Eye (tissue), 1 donor: ENCODE measurements around the gene CHRDL2.
"Not testable (repeated sequence)": the region's sequence is repeated elsewhere in the genome, so short reads cannot be mapped to it uniquely, and the experiment has no call there.

Experiments
- DNase-seq: peaks from one replicate; pipeline ENCODE4 v3.0.0-alpha.2; 2015

CHRDL2 gene, protein sequence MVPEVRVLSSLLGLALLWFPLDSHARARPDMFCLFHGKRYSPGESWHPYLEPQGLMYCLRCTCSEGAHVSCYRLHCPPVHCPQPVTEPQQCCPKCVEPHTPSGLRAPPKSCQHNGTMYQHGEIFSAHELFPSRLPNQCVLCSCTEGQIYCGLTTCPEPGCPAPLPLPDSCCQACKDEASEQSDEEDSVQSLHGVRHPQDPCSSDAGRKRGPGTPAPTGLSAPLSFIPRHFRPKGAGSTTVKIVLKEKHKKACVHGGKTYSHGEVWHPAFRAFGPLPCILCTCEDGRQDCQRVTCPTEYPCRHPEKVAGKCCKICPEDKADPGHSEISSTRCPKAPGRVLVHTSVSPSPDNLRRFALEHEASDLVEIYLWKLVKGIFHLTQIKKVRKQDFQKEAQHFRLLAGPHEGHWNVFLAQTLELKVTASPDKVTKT

DNA sequence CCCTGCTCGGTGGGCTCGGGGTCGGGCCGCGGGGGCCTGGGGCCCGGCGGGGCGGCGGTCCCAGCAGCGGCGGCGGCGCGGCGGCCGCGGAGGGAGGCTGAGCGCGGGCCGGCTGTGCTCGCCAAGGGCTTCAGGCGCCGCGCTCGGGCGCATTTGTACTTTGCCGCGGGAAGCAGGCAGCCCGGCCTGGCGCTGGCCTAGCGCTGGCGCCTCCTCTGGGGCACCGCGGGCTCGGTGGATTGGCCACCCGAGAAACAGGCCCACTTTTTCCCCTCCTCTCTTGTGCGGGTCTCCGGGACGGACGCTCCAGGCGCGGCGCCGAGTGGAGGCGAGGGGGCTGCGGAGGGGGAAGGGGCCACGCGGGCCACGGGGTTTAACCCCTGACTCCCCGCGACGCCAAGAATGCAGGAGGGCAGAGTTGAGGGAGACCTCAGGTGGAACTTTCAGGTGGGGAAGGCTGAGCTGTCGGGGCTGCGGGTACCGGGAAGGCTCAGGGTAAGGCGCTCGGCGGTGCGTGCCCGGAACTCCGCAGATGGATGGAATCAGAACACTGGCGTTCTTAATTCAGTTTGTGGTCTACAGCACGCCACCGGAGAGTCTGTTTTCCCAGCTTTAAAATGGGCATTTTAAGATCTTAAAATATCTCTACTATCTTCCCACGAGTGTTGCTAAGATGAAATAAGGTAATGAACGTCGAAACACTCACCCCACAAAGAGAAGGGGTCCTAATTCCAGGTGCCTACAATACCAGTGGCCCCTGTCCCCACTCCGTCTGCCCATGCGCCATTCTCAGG, at the start of gene CHRDL2:
TSS of gene CHRDL2 (minus strand) at position 126 of the 794 bp plus-strand sequence. CDS start 538 bp downstream, outside the sequence.
- peak; percentile 65 for DNase-seq

DNA sequence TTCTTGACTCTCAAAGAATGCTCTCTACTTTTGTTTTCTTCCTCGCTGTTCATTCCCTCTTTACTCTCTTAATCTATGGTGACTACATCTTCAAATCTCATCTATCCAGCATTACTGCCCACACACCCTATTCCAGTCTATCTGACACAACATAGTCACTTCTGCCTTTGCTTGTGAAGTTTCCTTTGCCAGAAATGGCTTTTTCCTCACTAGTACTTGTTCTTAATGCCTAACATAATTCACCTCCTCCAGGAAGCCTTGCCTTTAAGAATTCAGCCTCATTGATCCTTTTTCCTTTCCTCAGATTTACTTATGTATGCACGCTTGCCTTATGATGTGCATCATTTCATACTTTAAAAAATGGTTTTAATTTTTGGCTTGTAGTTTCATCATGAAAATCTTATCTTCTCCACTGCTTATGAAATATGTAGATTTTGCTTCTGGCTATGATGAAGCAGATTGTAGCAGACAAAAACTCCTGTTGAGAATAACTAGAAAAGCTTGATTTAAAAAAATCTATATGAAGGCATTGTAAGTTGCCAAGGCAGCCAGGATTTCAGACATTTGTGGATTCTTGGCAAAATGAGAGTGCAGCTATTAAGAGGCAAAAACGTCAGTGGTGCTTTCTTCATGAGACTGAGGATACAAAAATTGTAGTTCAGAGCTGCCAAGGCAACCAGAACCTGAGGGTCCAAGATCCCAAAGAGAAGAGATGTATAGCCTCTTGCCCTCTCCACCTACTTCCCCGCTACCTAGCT, 49.2 kb upstream of the CHRDL2 start:
- no peak for DNase-seq

DNA sequence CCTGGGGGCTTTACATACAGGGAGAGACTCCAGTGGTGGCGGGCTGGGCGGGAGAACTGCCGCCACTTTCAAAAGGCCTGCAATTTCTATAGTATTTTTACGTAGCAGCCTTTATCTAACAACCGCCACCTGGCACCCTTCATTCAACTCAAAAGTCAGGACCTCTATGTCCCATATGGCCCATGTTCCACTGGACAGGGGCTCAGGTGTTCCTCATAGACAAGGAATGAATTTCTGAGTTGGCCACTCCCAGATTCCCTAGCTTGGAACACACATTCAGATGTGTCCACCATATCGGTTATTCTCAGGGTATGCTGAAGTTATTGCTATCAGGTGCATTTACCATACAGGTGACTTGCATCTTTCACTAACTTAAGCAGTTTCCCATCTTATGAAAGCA, 47.4 kb upstream of the CHRDL2 start:
- no peak for DNase-seq

DNA sequence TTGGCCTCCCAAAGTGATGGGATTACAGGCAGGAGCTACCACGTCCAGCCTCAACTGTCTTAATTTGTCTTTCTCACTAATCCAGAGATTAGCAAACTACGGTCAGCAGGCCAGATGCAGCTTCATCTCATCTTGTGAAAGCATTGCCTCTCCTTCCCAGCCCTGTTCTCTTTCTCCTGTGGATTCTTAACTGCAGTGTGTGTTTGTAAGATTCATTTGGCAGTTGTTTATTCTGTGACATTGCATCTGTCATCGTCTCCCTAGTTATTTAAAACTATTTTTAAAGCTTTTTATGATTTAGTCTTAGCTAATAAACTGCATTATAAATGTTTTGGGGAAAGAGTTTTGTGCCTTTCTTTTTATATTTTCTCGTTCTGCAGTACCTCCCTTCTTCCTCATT, 46.7 kb upstream of the CHRDL2 start:
- no peak for DNase-seq

DNA sequence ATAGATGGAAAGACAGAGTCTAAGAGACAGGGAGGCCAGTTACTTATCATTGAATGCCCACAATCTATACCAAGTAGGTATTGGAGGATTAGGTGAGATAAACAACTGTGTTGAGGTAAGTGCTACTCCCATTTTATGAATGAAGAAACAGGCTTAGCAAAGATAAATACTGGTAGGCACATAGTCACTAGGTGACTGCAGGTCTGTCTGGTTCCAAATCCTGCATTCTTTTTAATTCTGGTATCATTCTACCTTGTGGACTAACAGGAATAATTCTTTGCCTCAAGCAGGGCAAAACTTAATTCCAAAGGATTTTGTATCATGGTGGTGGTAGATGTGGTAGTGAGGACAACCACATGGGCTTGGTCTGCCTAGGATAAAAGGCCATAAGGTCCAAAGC, 45.8 kb upstream of the CHRDL2 start:
- DNase-seq = no peak

DNA sequence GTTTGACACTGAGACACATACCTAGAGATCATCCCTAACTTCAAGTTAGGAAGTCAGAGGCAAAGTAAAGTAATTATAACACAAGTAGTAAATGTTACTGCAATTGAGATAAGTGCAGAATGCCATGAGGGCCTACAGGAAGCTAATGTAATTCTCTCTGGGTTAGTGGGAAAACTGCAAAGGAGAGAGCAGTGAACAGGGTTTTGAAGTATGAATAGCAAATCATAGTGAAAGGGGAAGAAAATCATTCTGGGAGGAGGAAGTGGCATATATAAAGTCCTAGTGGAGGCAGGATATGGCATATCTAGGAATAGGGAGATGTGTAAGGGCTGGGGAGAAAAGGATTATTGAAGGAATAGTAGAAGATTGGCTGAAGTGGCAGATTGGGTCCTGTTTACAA, 45.3 kb upstream of the CHRDL2 start:
- DNase-seq = no peak

DNA sequence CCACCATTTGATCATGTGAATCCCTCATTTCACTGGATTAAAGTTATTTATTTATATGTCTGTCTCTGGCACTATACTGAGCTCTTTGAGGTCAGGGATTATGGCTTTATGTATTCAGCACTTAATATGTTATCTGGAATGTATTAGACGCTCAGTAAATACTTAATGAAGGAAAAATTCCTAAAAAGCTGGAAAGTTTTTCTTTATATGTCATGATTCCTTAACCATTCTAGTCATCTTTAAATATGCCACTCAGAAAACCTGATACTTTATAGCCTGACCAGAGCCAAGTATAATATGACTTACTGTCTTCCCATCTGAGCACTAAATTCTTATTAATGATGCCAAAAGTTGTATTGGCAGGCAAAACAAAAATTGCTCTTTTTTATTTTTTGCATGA, 44.5 kb upstream of the CHRDL2 start:
- DNase-seq = no peak

DNA sequence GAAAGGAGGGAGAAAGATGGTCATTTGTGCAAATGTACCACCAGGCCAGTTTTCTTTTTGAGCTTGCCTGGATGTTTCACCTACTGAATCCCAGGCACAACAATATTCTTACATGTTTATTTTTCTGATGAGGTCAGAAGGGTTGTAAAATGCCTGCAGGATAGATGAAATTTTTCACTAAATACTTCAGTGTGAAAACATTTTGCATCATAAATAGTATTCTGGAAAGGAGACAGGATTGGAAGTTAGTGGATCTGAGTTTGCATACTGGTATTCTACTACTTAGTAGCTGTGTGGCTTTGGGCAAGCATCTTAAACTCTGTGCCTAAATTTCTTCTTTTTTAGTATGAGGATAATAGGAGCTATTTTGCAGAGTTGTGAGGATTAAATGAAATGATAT, 42.2 kb upstream of the CHRDL2 start:
- no peak for DNase-seq

DNA sequence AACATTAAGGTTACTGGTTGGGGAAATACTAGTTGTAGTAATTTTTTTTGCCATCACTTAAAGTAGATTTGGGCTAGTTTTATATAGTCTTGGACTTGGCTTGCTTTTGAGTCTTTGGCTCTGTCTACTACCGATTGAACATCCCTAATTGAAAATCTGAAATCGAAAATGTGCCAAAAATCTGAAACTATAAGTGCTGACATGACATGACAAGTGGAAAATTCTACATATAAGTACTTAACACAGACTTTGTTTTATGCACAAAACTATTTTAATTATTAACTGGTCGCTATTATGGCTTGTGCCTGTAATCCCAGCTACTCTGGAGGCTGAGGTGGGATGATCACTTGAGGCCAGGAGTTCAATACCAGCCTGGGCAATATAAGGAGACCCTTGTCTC, 39.9 kb upstream of the CHRDL2 start:
- no peak for DNase-seq

DNA sequence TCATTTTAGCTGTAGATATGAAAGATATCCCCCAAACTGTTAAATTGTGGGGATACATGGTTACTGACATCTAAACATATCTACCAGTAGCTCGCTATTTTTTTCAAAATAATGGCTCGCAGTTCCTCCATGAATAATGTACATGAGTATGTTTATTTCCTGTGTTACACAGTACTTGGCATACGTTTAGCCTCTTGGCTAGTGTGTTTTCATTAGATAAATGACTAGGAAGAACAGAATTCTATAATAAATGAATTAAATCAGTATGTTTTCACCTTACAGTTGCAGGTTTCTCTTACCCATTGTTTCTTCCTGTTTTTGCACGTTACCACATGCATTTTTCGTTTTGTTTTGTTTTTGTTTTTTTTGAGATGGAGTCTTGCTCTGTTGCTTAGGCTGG, 39.2 kb upstream of the CHRDL2 start:
- DNase-seq = no peak

DNA sequence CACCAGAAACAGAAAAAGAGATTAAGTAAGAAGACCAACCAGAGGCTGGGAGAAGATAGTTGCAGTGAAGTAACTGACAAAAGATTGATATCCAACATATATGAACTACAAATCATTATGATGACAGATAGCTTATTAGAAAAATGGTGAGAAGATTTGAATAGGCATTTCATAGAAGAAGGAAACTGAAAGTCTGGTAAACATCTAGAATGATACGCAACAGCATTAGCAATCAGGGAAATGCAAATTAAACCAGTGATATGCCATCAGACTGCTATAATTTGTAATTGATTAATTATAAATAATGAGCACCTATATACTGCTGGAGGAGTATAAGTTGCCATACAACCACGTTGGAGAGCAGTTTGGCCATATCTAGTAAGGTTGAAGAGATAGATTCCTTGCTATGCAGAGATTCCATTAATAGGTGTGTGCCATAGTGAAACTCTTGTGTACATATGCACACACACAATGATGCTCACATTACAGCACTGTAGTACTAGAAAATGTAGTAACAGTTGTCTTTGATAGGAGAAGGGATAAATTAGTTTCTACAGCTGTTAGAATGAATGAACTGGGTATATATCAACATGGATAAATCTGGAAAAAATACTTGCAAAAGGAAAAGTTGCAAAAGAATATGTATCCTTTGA, 38.0 kb upstream of the CHRDL2 start:
- DNase-seq = no peak

DNA sequence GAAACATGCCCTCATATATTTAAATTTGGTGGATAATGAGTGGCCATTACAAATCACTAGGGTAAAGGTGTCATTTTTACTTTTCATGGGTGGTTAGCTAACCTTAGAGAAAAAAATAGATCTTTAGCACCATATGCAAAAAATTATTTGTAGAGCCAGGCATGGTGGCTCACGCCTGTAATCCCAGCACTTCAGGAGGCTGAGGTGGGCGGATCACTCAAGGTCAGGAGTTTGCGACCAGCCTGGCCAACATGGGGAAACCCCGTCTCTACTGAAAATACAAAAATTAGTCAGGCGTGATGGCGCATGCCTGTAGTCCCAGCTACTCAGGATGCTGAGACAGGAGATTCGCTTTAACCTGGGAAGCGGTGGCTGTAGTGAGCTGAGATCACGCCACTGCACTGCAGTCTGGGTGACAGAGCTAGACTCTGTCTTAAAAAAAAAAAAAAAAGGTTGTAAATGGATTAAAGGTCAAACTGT, 37.0 kb upstream of the CHRDL2 start:
- DNase-seq = not testable (repeated sequence)

DNA sequence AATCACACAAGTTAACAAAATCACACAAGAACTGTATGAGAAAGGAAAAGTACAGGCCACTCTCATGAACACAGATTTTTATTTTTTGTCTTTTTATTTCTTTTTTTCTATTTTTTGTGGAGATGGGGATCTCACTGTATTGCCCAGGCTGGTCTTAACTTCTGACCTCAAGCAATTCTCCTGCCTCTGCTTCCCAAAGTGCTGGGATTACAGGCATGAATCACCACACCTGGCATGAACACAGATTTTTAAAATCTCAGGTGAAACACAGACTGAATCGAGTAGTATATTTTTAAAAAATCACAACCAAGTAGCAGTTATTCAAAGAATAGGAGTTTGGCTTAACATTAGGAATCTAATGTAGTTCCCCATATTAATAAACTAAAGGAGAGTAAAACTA, 35.7 kb upstream of the CHRDL2 start:
- DNase-seq = no peak

DNA sequence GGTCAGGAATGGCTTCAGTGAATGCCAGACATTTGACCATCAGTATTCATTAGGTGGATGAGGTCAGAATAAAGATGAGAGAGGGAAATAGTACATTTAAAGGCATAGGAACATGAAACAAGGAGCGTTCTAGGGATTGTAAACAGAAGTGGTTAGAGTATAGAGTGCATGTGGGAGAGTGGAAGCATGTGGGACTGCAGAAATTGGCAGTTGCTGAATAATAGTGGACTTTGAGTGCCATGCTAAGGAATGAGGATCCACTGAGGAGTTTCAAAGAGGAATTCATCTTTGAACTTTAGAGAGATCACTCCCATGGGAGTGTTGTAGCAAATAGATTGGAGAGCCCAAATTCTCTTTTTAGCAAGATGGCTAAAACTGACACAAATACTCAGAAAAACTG, 25.3 kb upstream of the CHRDL2 start:
- no peak for DNase-seq

DNA sequence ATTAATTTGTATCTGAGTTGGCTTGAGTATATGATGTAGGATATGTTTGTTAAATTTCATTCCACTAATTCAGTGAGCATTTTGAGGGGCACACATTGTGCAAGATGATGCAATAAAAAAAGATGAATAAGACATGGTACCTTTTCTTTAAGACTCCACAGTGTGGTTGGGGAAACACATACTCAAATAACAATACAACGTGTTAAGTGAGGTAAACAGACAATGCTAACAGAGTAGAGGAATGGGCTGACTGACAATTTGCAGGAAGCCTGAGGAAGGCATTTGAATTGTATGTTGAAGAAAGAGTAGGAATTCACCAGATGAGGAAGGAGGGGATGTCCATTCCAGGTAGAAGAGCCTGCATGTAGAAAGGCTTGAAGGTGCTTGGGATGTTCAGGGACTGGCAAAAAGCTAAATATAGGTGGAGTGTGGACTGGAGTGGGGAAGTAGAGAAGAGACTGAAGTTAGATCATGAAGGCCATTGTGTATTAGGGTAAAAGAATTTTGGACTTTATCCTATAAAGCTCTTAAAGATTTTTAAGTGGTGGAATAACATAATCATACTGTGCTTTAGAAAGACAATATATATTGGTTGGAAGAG, 24.3 kb upstream of the CHRDL2 start:
- DNase-seq = no peak

DNA sequence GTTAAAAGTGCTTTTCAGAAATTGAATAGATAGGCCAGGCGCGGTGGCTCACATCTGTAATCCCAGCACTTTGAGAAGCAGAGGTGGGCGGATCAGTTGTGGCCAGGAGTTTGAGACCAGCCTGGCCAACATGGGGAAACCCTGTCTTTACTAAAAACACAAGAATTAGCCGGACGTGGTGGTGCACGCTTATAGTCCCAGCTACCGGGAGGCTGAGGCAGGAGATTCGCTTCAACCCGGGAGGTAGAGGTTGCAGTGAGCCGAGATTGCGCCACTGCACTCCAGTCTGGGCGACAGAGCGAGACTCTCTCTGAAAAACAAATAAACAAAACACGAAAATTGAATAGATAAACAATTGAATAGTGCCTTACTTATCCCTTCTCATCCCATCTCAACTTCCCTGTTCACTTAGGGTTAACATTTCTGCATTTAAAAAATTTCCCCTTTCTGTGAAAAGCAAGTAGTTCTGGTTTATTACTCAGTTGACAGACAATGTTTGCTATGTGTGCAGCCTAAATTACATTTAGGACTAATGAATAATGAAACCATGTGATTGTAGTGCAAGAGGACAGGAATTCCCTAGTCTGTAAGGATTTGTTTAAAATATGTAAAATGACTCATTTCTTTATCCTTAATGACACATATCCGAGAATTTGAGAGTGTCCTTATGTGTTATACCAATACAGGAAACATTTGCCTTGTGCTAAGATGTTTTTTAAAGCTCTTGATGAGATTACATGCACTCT, 23.5 kb upstream of the CHRDL2 start:
- peak; percentile 9 for DNase-seq

DNA sequence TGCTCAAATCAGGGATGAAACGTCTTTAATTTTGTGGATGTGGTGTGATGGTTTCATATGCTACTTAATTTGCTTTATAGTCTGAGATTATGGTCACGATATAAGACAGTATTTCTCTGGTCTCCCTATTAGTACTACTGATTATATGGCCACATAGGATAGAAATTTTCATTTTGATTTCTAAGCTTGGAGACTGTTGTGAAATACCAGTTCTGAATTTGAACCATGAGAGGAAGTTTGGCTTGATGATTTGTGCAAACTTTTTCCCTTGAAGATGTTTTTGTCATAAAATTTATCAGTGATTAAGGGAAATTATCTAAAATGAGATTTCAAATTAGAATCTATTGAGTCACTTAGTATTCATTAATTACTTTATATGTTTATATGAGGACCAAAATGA, 20.1 kb upstream of the CHRDL2 start:
- DNase-seq = no peak

DNA sequence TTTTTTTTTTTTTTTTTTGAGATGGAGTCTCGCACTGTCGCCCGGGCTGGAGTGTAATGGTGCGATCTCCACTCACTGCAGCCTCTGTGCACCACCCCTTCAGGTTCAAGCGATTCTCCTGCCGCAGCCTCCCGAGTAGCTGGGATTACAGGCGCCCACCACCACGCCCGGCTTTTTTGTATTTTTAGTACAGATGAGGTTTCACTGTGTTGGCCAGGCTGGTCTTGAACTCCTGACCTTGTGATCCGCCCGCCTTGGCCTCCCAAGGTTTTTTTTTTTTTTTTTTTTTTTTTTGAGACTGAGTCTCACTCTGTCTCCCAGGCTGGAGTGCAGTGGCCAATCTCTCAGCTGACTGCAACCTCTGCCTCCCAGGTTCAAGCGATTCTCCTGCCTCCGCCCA, 19.4 kb upstream of the CHRDL2 start:
- DNase-seq = not testable (repeated sequence)

DNA sequence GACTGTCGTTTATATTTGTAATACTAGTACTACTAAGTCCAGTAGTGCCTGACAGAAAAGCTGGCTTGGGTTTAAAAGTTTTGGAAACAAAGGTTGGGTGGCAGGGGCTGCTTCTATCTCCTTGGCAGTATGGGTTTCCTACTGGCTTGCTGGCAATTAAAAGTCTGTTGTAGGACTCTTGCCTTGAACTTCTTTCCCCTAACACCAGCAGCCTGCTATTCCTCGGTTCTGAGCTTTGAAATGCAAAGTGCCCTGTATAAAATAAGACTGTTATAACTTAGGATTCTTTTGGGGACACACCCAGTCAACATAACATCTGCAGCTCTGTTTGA, 18.7 kb upstream of the CHRDL2 start:
- peak; percentile 38 for DNase-seq

DNA sequence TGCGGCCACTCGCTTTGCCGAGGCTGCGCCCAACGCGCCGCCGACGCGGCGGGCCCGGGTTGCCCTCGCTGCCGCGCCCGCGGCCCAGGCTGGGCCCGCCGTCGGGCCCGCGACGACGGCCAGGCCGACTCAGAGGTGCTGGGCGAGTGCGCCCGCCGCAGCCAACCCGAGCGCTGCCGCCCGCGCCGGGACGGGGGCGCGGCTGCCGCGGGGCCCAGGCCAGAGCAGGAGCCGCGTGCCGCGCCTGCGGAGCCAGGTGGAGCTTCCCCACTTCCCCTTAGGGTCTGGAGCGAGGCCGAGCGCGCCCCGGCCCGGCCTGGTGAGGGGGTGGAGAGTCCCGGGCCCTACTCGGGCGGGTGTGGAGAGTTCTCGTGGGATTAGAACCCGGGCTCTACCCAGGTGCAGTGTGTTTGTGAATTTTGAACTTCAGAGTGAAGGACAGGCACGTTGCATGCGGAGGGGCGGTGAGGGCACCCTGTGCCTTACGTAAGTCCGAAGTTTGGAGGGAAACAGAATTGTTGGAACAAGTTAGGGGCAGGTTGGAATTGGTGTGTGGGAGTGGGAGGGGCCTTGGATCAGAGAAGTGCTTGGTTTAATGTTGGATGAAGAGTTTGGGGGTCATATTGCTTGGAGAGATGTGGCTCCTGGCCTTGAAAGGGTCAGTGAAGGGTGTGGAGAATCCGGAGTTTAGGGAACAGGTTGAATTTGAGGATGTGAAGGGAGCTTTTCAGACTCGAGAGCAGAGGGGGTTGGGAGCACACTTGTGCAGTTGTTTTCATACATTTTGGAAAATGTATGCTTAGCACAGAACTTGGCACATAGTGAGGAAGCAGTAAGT, 18.1 kb upstream of the CHRDL2 start:
- DNase-seq = peak; percentile 80
